Measurements from ENCODE around the gene JOSD2. TPM values are rescaled to one million over a fixed set of nuclear protein-coding genes. Genes with fewer than 3 reads are reported as not detected.

JOSD2 gene
- total RNA-seq, 2 donors from 2014 or later = 12.1 to 13.7 TPM

- Mint-ChIP-seq H3K4me3 (no peak overlapping the region), H3K27me3 (ENCODE audit: insufficient read depth) (peaks cover 33% of the 10 kb centered on the region), H3K4me1 (no peaks in the 10 kb centered on the region), H3K27ac (no peak overlapping the region), H3K36me3 (ENCODE audit: low read depth) (no peaks in the 10 kb centered on the region), H3K9me3 (no peaks in the 10 kb centered on the region)
- DNase-seq = no peak
- peaks cover 34% of the 10 kb centered on the region for H3K27me3 ChIP-seq (ENCODE audit: control insufficient read depth, insufficient read depth, low read length, poor library complexity, severe bottlenecking)
- no peak overlapping the region for H3K9ac ChIP-seq (ENCODE audit: extremely low read depth, low read length, poor library complexity, severe bottlenecking)
- no peak overlapping the region for H3K27ac ChIP-seq (ENCODE audit: low read depth, low read length)
- 87 to 90% methylated on average over 11 of the region's 11 CpGs for WGBS, 2 experiments (ENCODE audit: insufficient coverage in 1 of 2, insufficient read length in 1 of 2)
- no peaks in the 10 kb centered on the region for H3K36me3 ChIP-seq (ENCODE audit: control insufficient read depth, insufficient read depth, low read length)
- H3K4me3 ChIP-seq (ENCODE audit: low read length) = peak overlapping the region; percentile 45
- TF ChIP-seq CTCF (conservative IDR thresholded peaks at IDR 0.05) = no peak
- no peaks in the 10 kb centered on the region for H3K4me1 ChIP-seq (ENCODE audit: control insufficient read depth, insufficient read depth, low read length)
- H3K9me3 ChIP-seq (ENCODE audit: control insufficient read depth, low read length) = peaks cover 28% of the 10 kb centered on the region
Measured at GRCh38 chr19:50498219-50499056, 12.6 kb downstream of the JOSD2 start.

- no peaks in the 10 kb centered on the region for H3K4me1 Mint-ChIP-seq
- DNase-seq = no peak
- 69 to 83% methylated on average over 5 to 8 of the region's 8 CpGs for WGBS, 2 experiments (ENCODE audit: insufficient coverage in 1 of 2, insufficient read length in 1 of 2)
- peaks cover 28% of the 10 kb centered on the region for H3K9me3 ChIP-seq (ENCODE audit: control insufficient read depth, low read length)
- H3K27me3 ChIP-seq (ENCODE audit: control insufficient read depth, insufficient read depth, low read length, poor library complexity, severe bottlenecking) = peaks cover 47% of the 10 kb centered on the region
- H3K36me3 Mint-ChIP-seq (ENCODE audit: low read depth) = no peaks in the 10 kb centered on the region
- H3K36me3 ChIP-seq (ENCODE audit: control insufficient read depth, insufficient read depth, low read length) = no peaks in the 10 kb centered on the region
- H3K27me3 Mint-ChIP-seq (ENCODE audit: insufficient read depth) = peaks cover 46% of the 10 kb centered on the region
- peak overlapping the region; percentile 45 for H3K4me3 ChIP-seq (ENCODE audit: low read length)
- no peak overlapping the region for H3K9ac ChIP-seq (ENCODE audit: extremely low read depth, low read length, poor library complexity, severe bottlenecking)
- no peaks in the 10 kb centered on the region for H3K9me3 Mint-ChIP-seq
- H3K4me3 Mint-ChIP-seq = no peak overlapping the region
- peak overlapping the region; percentile 66 for H3K27ac ChIP-seq (ENCODE audit: low read depth, low read length)
- H3K27ac Mint-ChIP-seq = no peak overlapping the region
- no peaks in the 10 kb centered on the region for H3K4me1 ChIP-seq (ENCODE audit: control insufficient read depth, insufficient read depth, low read length)
- no peak for TF ChIP-seq CTCF (conservative IDR thresholded peaks at IDR 0.05)
Measured at GRCh38 chr19:50497022-50497405, 14.0 kb downstream of the JOSD2 start.

GRCh38 chr19:50496189-50497021 lies 14.6 kb downstream of the JOSD2 start:
- Histone ChIP-seq H3K9ac (ENCODE audit: extremely low read depth, low read length, poor library complexity, severe bottlenecking) (no peak overlapping the region), H3K9me3 (ENCODE audit: control insufficient read depth, low read length) (peaks cover 33% of the 10 kb centered on the region), H3K4me1 (ENCODE audit: control insufficient read depth, insufficient read depth, low read length) (no peaks in the 10 kb centered on the region), H3K27me3 (ENCODE audit: control insufficient read depth, insufficient read depth, low read length, poor library complexity, severe bottlenecking) (peaks cover 53% of the 10 kb centered on the region), H3K4me3 (ENCODE audit: low read length) (no peak overlapping the region), H3K36me3 (ENCODE audit: control insufficient read depth, insufficient read depth, low read length) (no peaks in the 10 kb centered on the region), H3K27ac (ENCODE audit: low read depth, low read length) (peak overlapping the region; percentile 66)
- Mint-ChIP-seq H3K27me3 (ENCODE audit: insufficient read depth) (peaks cover 50% of the 10 kb centered on the region), H3K9me3 (no peaks in the 10 kb centered on the region), H3K4me3 (no peak overlapping the region), H3K36me3 (ENCODE audit: low read depth) (no peaks in the 10 kb centered on the region), H3K27ac (no peak overlapping the region), H3K4me1 (no peaks in the 10 kb centered on the region)
- TF ChIP-seq CTCF (conservative IDR thresholded peaks at IDR 0.05) = no peak
- WGBS, 2 experiments (ENCODE audit: insufficient coverage in 1 of 2, insufficient read length in 1 of 2) = 78 to 81% methylated on average over 21 to 29 of the region's 30 CpGs
- peak; percentile 77 for DNase-seq
